Mesenchymal stem cell (in vitro differentiated cells and primary cell): ENCODE data around the gene NOCT.

Source experiments
- DNase-seq: peaks from one replicate; pipeline ENCODE4 v3.0.0-alpha.2; 2013
- H2AFZ ChIP-seq: one replicate; pipeline ENCODE4 v1.6.1; 2013; ENCODE audit warnings: low read depth, mild to moderate bottlenecking, control low read depth, inconsistent platforms, low read length, moderate library complexity
- H2AK5ac ChIP-seq: 2 replicates; pipeline ENCODE4 v1.6.1; 2013; ENCODE audit warnings: low read length, moderate library complexity, mild to moderate bottlenecking, inconsistent platforms; ENCODE audit not compliant: severe bottlenecking
- H2BK120ac ChIP-seq: one replicate; pipeline ENCODE4 v1.6.1; 2013; ENCODE audit warnings: low read depth, mild to moderate bottlenecking, inconsistent platforms, low read length, moderate library complexity
- H2BK12ac ChIP-seq, 2 experiments: one replicate each; pipeline ENCODE4 v1.6.1; 2013; ENCODE audit warnings: inconsistent platforms in 2 of 2, low read length in 2 of 2, mild to moderate bottlenecking in 2 of 2, moderate library complexity in 2 of 2, control low read depth in 1 of 2
- H2BK15ac ChIP-seq: one replicate; pipeline ENCODE4 v1.6.1; 2013; ENCODE audit warnings: mild to moderate bottlenecking, low read depth, inconsistent platforms; ENCODE audit not compliant: poor library complexity, severe bottlenecking
- H2BK5ac ChIP-seq: 2 replicates; pipeline ENCODE4 v1.6.1; 2013; ENCODE audit warnings: low read depth, mild to moderate bottlenecking, low read length, control low read depth, inconsistent platforms; ENCODE audit not compliant: poor library complexity, severe bottlenecking
- H3K14ac ChIP-seq, 2 experiments: one replicate each; pipeline ENCODE4 v1.6.1; 2013; ENCODE audit warnings: inconsistent platforms in 2 of 2, low read length in 2 of 2, control low read depth in 1 of 2, mild to moderate bottlenecking in 1 of 2, moderate library complexity in 1 of 2
- H3K18ac ChIP-seq, 2 experiments: one replicate each; pipeline ENCODE4 v1.6.1; 2013; ENCODE audit warnings: inconsistent platforms in 2 of 2, low read length in 2 of 2, control low read depth in 1 of 2, low read depth in 1 of 2, mild to moderate bottlenecking in 1 of 2
- H3K23ac ChIP-seq, 2 experiments: one replicate each; pipeline ENCODE4 v1.6.1; 2013; ENCODE audit warnings: inconsistent platforms in 2 of 2, low read length in 2 of 2, mild to moderate bottlenecking in 2 of 2, moderate library complexity in 2 of 2, control low read depth in 1 of 2
- H3K27ac ChIP-seq: 2 replicates; pipeline ENCODE4 v1.5.1; 2013; ENCODE audit warnings: mild to moderate bottlenecking, moderate library complexity, low read length, control low read depth, inconsistent platforms; ENCODE audit not compliant: poor library complexity, severe bottlenecking
- H3K27me3 ChIP-seq, 2 experiments: 2 replicates each; pipeline versions ENCODE4 v1.6.1 to v1.7.0; 2013; ENCODE audit warnings: low read length in 2 of 2, mild to moderate bottlenecking in 2 of 2, moderate library complexity in 2 of 2, control low read depth in 1 of 2, inconsistent platforms in 1 of 2; ENCODE audit not compliant: control insufficient read depth in 1 of 2, insufficient read depth in 1 of 2
- H3K36me3 ChIP-seq, 2 experiments: 2 replicates each; pipeline versions ENCODE4 v1.6.1 to v1.7.0; 2013; ENCODE audit warnings: low read length in 2 of 2, control low read depth in 1 of 2, inconsistent platforms in 1 of 2, low read depth in 1 of 2, mild to moderate bottlenecking in 1 of 2; ENCODE audit not compliant: insufficient read depth in 2 of 2, control insufficient read depth in 1 of 2
- H3K4ac ChIP-seq, 2 experiments: one replicate each; pipeline ENCODE4 v1.6.1; 2013; ENCODE audit warnings: inconsistent platforms in 2 of 2, low read length in 2 of 2, mild to moderate bottlenecking in 2 of 2, moderate library complexity in 2 of 2, control low read depth in 1 of 2, low read depth in 1 of 2
- H3K4me1 ChIP-seq: 2 replicates; pipeline ENCODE4 v1.6.1; 2013; ENCODE audit warnings: low read depth, low read length, control low read depth; ENCODE audit not compliant: control insufficient read depth, insufficient read depth
- H3K4me2 ChIP-seq: 2 replicates; pipeline ENCODE4 v1.6.1; 2013; ENCODE audit warnings: low read length, mild to moderate bottlenecking, inconsistent platforms; ENCODE audit not compliant: poor library complexity, severe bottlenecking
- H3K4me3 ChIP-seq, 2 experiments: 2 replicates each; pipeline versions ENCODE4 v1.5.1 to v1.7.0; 2013; ENCODE audit warnings: low read length in 2 of 2, mild to moderate bottlenecking in 2 of 2, control low read depth in 1 of 2, low read depth in 1 of 2; ENCODE audit not compliant: insufficient read depth in 1 of 2
- H3K79me1 ChIP-seq: replicated peaks from 2 replicates; pipeline ENCODE4 v1.6.1; 2013; ENCODE audit warnings: mild to moderate bottlenecking, control low read depth, low read length, inconsistent platforms; ENCODE audit not compliant: poor library complexity, severe bottlenecking
- H3K9ac ChIP-seq: 2 replicates; pipeline ENCODE4 v1.7.0; 2013; ENCODE audit warnings: mild to moderate bottlenecking, low read length, moderate library complexity
- H3K9me3 ChIP-seq: 2 replicates; pipeline ENCODE4 v1.7.0; 2013; ENCODE audit warnings: mild to moderate bottlenecking, low read length; ENCODE audit not compliant: control insufficient read depth
- H4K8ac ChIP-seq: one replicate; pipeline ENCODE4 v1.6.1; 2013; ENCODE audit warnings: inconsistent platforms, mild to moderate bottlenecking, low read length, moderate library complexity
- H4K91ac ChIP-seq: one replicate; pipeline ENCODE4 v1.6.1; 2013; ENCODE audit warnings: mild to moderate bottlenecking, low read length, inconsistent platforms
- WGBS: methylation state at CpG from one replicate; pipeline ENCODE4 v1.1.7; 2013; ENCODE audit warnings: mixed read lengths; 5-methylcytosine and 5-hydroxymethylcytosine counted together

Gene NOCT

GRCh38 chr4:139082750-139083606 lies 67.4 kb downstream of the NOCT start:
- Histone ChIP-seq H3K14ac (peak overlapping the region in 1 of 2 experiments; percentile 28), H4K91ac (peak overlapping the region; percentile 99), H2AFZ (peak overlapping the region; percentile 39), H3K27ac (peak overlapping the region; percentile 97), H2BK15ac (no peak overlapping the region), H2BK5ac (peak overlapping the region; percentile 21), H3K9ac (peak overlapping the region; percentile 98), H2BK12ac (peak overlapping the region in 1 of 2 experiments; percentile 2), H2AK5ac (peak overlapping the region; percentile 73), H3K23ac (peak overlapping the region in 1 of 2 experiments; percentile 94), H3K36me3 (no peaks in the 10 kb centered on the region), H3K18ac (peak overlapping the region; percentile 92 to 93), H3K4me3 (peak overlapping the region; percentile 78 to 99), H2BK120ac (no peak overlapping the region), H4K8ac (peak overlapping the region; percentile 99), H3K4me2 (peak overlapping the region; percentile 55), H3K4me1 (peaks cover 1% of the 10 kb centered on the region), H3K79me1 (peaks cover 2% of the 10 kb centered on the region), H3K4ac (peak overlapping the region; percentile 83 to 99), H3K9me3 (no peaks in the 10 kb centered on the region), H3K27me3 (no peaks in the 10 kb centered on the region)
- DNase-seq: peak; percentile 99
- under 1% methylated on average over 27 of the region's 38 CpGs for WGBS

- peaks cover 3% of the 10 kb centered on the region for H3K79me1 ChIP-seq
- whole genome bisulfite sequencing: under 1% methylated on average over 34 of the region's 34 CpGs
- H4K8ac ChIP-seq: peak overlapping the region; percentile 99
- H2BK12ac ChIP-seq: peak overlapping the region in 1 of 2 experiments; percentile 2
- DNase-seq: peak; percentile 86
- H3K27me3 ChIP-seq: no peaks in the 10 kb centered on the region
- H3K4me2 ChIP-seq: peak overlapping the region; percentile 47
- H3K9ac ChIP-seq: peak overlapping the region; percentile 98
- H3K23ac ChIP-seq: peak overlapping the region; percentile 3 to 94
- peak overlapping the region; percentile 78 to 99 for H3K4me3 ChIP-seq
- H3K18ac ChIP-seq: peak overlapping the region; percentile 92 to 93
- H3K4ac ChIP-seq: peak overlapping the region; percentile 83 to 99
- H4K91ac ChIP-seq: peak overlapping the region; percentile 99
- peak overlapping the region; percentile 73 for H2AK5ac ChIP-seq
- peak overlapping the region; percentile 21 for H2BK5ac ChIP-seq
- H3K14ac ChIP-seq: peak overlapping the region; percentile 19 to 28
- no peaks in the 10 kb centered on the region for H3K9me3 ChIP-seq
- peaks cover 1% of the 10 kb centered on the region for H3K4me1 ChIP-seq
- peak overlapping the region; percentile 39 for H2AFZ ChIP-seq
- no peak overlapping the region for H2BK15ac ChIP-seq
- H2BK120ac ChIP-seq: peak overlapping the region; percentile 71
- no peaks in the 10 kb centered on the region for H3K36me3 ChIP-seq
- peak overlapping the region; percentile 97 for H3K27ac ChIP-seq
These were observed 68.0 kb downstream of the NOCT start for GRCh38 chr4:139083607-139083955.

- H3K14ac ChIP-seq: peak overlapping the region; percentile 19 to 28
- H4K91ac ChIP-seq: peak overlapping the region; percentile 99
- H3K4ac ChIP-seq: peak overlapping the region; percentile 83 to 99
- H2AFZ ChIP-seq: peak overlapping the region; percentile 39
- peak overlapping the region; percentile 21 for H2BK5ac ChIP-seq
- H3K23ac ChIP-seq: peak overlapping the region; percentile 3 to 77
- H3K4me2 ChIP-seq: peak overlapping the region; percentile 83
- H2BK15ac ChIP-seq: peak overlapping the region; percentile 68
- peak overlapping the region; percentile 97 for H3K27ac ChIP-seq
- H3K18ac ChIP-seq: peak overlapping the region; percentile 92 to 93
- H3K27me3 ChIP-seq: no peaks in the 10 kb centered on the region
- peak overlapping the region; percentile 2 to 76 for H2BK12ac ChIP-seq
- DNase-seq: peak; percentile 96
- H3K36me3 ChIP-seq: no peaks in the 10 kb centered on the region
- H3K79me1 ChIP-seq: peaks cover 3% of the 10 kb centered on the region
- H3K9me3 ChIP-seq: no peaks in the 10 kb centered on the region
- 0% methylated on average over 42 of the region's 68 CpGs for WGBS
- H3K9ac ChIP-seq: peak overlapping the region; percentile 98
- H4K8ac ChIP-seq: peak overlapping the region; percentile 99
- H3K4me1 ChIP-seq: no peaks in the 10 kb centered on the region
- H2AK5ac ChIP-seq: no peak overlapping the region
- peak overlapping the region; percentile 78 to 99 for H3K4me3 ChIP-seq
- H2BK120ac ChIP-seq: peak overlapping the region; percentile 71
These were observed 68.6 kb downstream of the NOCT start for GRCh38 chr4:139083956-139084803.

- no peak overlapping the region for H2BK5ac ChIP-seq
- H3K18ac ChIP-seq: no peak overlapping the region
- H3K14ac ChIP-seq: no peak overlapping the region
- no peaks in the 10 kb centered on the region for H3K27me3 ChIP-seq
- peak overlapping the region; percentile 78 to 99 for H3K4me3 ChIP-seq
- peak overlapping the region; percentile 96 for H3K27ac ChIP-seq
- H3K4me2 ChIP-seq: peak overlapping the region; percentile 83
- no peak for DNase-seq
- H3K79me1 ChIP-seq: peaks cover 3% of the 10 kb centered on the region
- no peak overlapping the region for H2BK120ac ChIP-seq
- peak overlapping the region; percentile 98 for H3K9ac ChIP-seq
- H4K8ac ChIP-seq: no peak overlapping the region
- WGBS: 1% methylated on average over 2 of the region's 2 CpGs
- H2AFZ ChIP-seq: no peak overlapping the region
- H3K36me3 ChIP-seq: no peaks in the 10 kb centered on the region
- H2AK5ac ChIP-seq: no peak overlapping the region
- no peaks in the 10 kb centered on the region for H3K9me3 ChIP-seq
- no peak overlapping the region for H2BK15ac ChIP-seq
- H3K23ac ChIP-seq: no peak overlapping the region
- no peaks in the 10 kb centered on the region for H3K4me1 ChIP-seq
- H3K4ac ChIP-seq: no peak overlapping the region
- no peak overlapping the region for H4K91ac ChIP-seq
- no peak overlapping the region for H2BK12ac ChIP-seq
These were observed 69.2 kb downstream of the NOCT start for GRCh38 chr4:139084804-139085093.
